Kidney epithelial cell (primary cell): ENCODE data around the gene GRIK4. TPM values are rescaled to one million over a fixed set of nuclear protein-coding genes. Genes with fewer than 3 reads are reported as not detected.

Experiments
- DNase-seq: peaks from one replicate; pipeline ENCODE4 v3.0.0-alpha.2; 2010; ENCODE audit warnings: low read depth
- H3K27me3 ChIP-seq: 2 replicates; pipeline ENCODE4 v1.6.0; 2011; ENCODE audit warnings: low read length; ENCODE audit not compliant: control insufficient read depth, insufficient read depth
- H3K36me3 ChIP-seq: 2 replicates; pipeline ENCODE4 v1.5.1; 2011; ENCODE audit warnings: low read length; ENCODE audit not compliant: control insufficient read depth, insufficient read depth
- H3K4me3 ChIP-seq: 2 replicates; pipeline ENCODE4 v1.5.1; 2011; ENCODE audit warnings: low read depth, mild to moderate bottlenecking, control low read depth, low read length
- CTCF ChIP-seq: IDR thresholded peaks from 2 replicates; pipeline ENCODE4 v1.5.1; 2011; ENCODE audit warnings: mild to moderate bottlenecking, moderate library complexity, low read length, control low read depth, inconsistent platforms; ENCODE audit not compliant: insufficient read depth, poor library complexity, severe bottlenecking
- total RNA-seq: library from RNA; depleted of rRNA; stranded (reverse); fragments of >200 nt; gene quantifications from 2 replicates; pipeline ENCODE4 v1.2.3, GENCODE V29; 2015

Gene GRIK4
- total RNA-seq, 1 donor from 2014 or later: 0.17 TPM

- Histone ChIP-seq H3K27me3 (peaks cover 10% of the 10 kb centered on the region), H3K36me3 (no peaks in the 10 kb centered on the region), H3K4me3 (no peak overlapping the region)
- TF ChIP-seq CTCF: no peak
- no peak for DNase-seq
Observed at GRCh38 chr11:120899720-120900119, 388.2 kb downstream of the GRIK4 start.

- no peak for TF ChIP-seq CTCF
- peaks cover 4% of the 10 kb centered on the region for H3K27me3 ChIP-seq
- DNase-seq: no peak
- no peaks in the 10 kb centered on the region for H3K36me3 ChIP-seq
- no peak overlapping the region for H3K4me3 ChIP-seq
Observed at GRCh38 chr11:120900643-120901042, 389.1 kb downstream of the GRIK4 start.

GRCh38 chr11:120903686-120904085, 392.1 kb downstream of the GRIK4 start:
- Histone ChIP-seq H3K36me3 (no peaks in the 10 kb centered on the region), H3K4me3 (no peak overlapping the region), H3K27me3 (peaks cover 2% of the 10 kb centered on the region)
- DNase-seq: no peak
- TF ChIP-seq CTCF: no peak

GRCh38 chr11:120904116-120904515, 392.6 kb downstream of the GRIK4 start:
- H3K4me3 ChIP-seq: no peak overlapping the region
- DNase-seq: no peak
- no peaks in the 10 kb centered on the region for H3K36me3 ChIP-seq
- no peak for TF ChIP-seq CTCF
- peaks cover 2% of the 10 kb centered on the region for H3K27me3 ChIP-seq

- H3K36me3 ChIP-seq: no peaks in the 10 kb centered on the region
- no peak overlapping the region for H3K4me3 ChIP-seq
- no peak for DNase-seq
- H3K27me3 ChIP-seq: no peaks in the 10 kb centered on the region
- TF ChIP-seq CTCF: no peak
Observed at GRCh38 chr11:120906766-120907165, 395.2 kb downstream of the GRIK4 start.

GRCh38 chr11:120907971-120908370, 396.4 kb downstream of the GRIK4 start:
- TF ChIP-seq CTCF: no peak
- Histone ChIP-seq H3K36me3 (no peaks in the 10 kb centered on the region), H3K27me3 (no peaks in the 10 kb centered on the region), H3K4me3 (no peak overlapping the region)
- DNase-seq: no peak
